ENCODE results near the gene FAM174C.

FAM174C gene

DNA sequence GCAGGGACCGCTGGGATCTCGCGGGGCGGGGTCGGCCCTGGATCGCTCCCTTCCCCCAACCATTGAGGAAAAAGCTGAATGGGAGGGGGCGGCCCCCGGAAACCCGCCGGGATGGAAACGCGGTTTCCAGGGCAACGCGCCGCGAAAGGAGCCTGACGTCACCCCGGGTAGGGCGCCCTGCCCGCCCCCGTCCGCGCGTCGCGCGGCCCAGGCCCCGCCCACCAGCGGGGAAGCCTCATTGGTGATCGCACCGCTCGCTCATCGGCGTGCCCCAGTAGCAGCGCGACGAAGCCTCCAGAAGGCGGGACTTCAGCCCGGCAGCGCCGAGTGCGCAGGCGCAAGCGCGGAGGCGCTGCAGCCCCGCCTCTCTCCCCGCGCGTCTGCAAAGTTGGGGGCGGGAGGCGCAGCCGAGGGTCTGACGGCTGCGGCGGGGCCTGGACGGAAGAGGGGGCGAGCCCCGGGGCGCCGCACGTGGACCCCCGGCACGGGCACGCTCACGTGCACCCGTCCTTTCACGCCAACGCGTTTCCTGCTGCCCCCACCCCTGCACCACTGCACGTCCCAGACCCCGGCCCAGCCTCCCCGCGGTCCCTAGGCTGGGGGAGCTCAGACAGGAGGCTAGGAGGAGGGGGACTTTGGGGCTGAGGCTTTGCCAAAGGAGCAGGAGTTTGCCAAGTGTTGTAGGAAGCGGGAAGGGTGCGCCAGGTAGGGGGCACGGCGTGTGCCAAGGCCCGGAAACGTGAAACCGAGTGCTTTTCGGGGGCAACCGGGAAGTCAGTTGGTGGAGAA lies 14.4 kb upstream of the FAM174C start (continued):
- TF ChIP-seq, protein P1, sequence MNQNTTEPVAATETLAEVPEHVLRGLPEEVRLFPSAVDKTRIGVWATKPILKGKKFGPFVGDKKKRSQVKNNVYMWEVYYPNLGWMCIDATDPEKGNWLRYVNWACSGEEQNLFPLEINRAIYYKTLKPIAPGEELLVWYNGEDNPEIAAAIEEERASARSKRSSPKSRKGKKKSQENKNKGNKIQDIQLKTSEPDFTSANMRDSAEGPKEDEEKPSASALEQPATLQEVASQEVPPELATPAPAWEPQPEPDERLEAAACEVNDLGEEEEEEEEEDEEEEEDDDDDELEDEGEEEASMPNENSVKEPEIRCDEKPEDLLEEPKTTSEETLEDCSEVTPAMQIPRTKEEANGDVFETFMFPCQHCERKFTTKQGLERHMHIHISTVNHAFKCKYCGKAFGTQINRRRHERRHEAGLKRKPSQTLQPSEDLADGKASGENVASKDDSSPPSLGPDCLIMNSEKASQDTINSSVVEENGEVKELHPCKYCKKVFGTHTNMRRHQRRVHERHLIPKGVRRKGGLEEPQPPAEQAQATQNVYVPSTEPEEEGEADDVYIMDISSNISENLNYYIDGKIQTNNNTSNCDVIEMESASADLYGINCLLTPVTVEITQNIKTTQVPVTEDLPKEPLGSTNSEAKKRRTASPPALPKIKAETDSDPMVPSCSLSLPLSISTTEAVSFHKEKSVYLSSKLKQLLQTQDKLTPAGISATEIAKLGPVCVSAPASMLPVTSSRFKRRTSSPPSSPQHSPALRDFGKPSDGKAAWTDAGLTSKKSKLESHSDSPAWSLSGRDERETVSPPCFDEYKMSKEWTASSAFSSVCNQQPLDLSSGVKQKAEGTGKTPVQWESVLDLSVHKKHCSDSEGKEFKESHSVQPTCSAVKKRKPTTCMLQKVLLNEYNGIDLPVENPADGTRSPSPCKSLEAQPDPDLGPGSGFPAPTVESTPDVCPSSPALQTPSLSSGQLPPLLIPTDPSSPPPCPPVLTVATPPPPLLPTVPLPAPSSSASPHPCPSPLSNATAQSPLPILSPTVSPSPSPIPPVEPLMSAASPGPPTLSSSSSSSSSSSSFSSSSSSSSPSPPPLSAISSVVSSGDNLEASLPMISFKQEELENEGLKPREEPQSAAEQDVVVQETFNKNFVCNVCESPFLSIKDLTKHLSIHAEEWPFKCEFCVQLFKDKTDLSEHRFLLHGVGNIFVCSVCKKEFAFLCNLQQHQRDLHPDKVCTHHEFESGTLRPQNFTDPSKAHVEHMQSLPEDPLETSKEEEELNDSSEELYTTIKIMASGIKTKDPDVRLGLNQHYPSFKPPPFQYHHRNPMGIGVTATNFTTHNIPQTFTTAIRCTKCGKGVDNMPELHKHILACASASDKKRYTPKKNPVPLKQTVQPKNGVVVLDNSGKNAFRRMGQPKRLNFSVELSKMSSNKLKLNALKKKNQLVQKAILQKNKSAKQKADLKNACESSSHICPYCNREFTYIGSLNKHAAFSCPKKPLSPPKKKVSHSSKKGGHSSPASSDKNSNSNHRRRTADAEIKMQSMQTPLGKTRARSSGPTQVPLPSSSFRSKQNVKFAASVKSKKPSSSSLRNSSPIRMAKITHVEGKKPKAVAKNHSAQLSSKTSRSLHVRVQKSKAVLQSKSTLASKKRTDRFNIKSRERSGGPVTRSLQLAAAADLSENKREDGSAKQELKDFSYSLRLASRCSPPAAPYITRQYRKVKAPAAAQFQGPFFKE (tag by site-specific recombination; IDR thresholded peaks at IDR 0.05; ENCODE audit: borderline replicate concordance): no peak; the same call in 1 of the 2 replicates
- peak; percentile 95 for TF ChIP-seq SP3 (tag by site-specific recombination; IDR thresholded peaks at IDR 0.05)
- TF ChIP-seq ZNF624 (tag by site-specific recombination; IDR thresholded peaks at IDR 0.05): no peak
- no peak for TF ChIP-seq ZNF426 (tag by site-specific recombination; IDR thresholded peaks at IDR 0.05)
- no peak for TF ChIP-seq ZNF274 (IDR thresholded peaks at IDR 0.05; ENCODE audit: low read length)
- no peak for TF ChIP-seq ZNF274 (tag by site-specific recombination; IDR thresholded peaks at IDR 0.05; ENCODE audit: borderline replicate concordance)
- no peak for TF ChIP-seq ZNF792 (tag by site-specific recombination; IDR thresholded peaks at IDR 0.05)
- no peak for TF ChIP-seq ZNF830 (tag by site-specific recombination; IDR thresholded peaks at IDR 0.05; ENCODE audit: low read depth)
- peak; percentile 36; the same call in 1 of the 2 replicates for TF ChIP-seq ZNF341 (tag by site-specific recombination; IDR thresholded peaks at IDR 0.05; ENCODE audit: low read depth)
- TF ChIP-seq ZNF311 (tag by site-specific recombination; IDR thresholded peaks at IDR 0.05; ENCODE audit: borderline replicate concordance): no peak
- TF ChIP-seq, protein P2, sequence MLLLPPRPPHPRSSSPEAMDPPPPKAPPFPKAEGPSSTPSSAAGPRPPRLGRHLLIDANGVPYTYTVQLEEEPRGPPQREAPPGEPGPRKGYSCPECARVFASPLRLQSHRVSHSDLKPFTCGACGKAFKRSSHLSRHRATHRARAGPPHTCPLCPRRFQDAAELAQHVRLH (tag by site-specific recombination; IDR thresholded peaks at IDR 0.05): no peak
- no peak for TF ChIP-seq HOXC10 (CRISPR knock-in tag; IDR thresholded peaks at IDR 0.05)
- 0 out of 2 replicates have a peak, but pooled peaks have one; percentile 7 for TF ChIP-seq GLIS1 (tag by site-specific recombination; IDR thresholded peaks at IDR 0.05)
- no peak for TF ChIP-seq ZNF48 (tag by site-specific recombination; IDR thresholded peaks at IDR 0.05)
- TF ChIP-seq, protein P3, sequence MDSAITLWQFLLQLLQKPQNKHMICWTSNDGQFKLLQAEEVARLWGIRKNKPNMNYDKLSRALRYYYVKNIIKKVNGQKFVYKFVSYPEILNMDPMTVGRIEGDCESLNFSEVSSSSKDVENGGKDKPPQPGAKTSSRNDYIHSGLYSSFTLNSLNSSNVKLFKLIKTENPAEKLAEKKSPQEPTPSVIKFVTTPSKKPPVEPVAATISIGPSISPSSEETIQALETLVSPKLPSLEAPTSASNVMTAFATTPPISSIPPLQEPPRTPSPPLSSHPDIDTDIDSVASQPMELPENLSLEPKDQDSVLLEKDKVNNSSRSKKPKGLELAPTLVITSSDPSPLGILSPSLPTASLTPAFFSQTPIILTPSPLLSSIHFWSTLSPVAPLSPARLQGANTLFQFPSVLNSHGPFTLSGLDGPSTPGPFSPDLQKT (IDR thresholded peaks at IDR 0.05; ENCODE audit: borderline replicate concordance, low read depth, low read length): no peak
- TF ChIP-seq, protein P4, sequence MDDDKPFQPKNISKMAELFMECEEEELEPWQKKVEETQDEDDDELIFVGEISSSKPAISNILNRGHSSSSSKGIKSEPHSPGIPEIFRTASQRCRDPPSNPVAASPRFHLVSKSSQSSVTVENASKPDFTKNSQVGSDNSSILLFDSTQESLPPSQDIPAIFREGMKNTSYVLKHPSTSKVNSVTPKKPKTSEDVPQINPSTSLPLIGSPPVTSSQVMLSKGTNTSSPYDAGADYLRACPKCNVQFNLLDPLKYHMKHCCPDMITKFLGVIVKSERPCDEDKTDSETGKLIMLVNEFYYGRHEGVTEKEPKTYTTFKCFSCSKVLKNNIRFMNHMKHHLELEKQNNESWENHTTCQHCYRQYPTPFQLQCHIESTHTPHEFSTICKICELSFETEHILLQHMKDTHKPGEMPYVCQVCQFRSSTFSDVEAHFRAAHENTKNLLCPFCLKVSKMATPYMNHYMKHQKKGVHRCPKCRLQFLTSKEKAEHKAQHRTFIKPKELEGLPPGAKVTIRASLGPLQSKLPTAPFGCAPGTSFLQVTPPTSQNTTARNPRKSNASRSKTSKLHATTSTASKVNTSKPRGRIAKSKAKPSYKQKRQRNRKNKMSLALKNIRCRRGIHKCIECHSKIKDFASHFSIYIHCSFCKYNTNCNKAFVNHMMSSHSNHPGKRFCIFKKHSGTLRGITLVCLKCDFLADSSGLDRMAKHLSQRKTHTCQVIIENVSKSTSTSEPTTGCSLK (tag by site-specific recombination; IDR thresholded peaks at IDR 0.05): no peak
- no peak; the same call in 1 of the 2 replicates for TF ChIP-seq KLF7 (tag by site-specific recombination; IDR thresholded peaks at IDR 0.05; ENCODE audit: borderline replicate concordance)
- TF ChIP-seq, protein P5, sequence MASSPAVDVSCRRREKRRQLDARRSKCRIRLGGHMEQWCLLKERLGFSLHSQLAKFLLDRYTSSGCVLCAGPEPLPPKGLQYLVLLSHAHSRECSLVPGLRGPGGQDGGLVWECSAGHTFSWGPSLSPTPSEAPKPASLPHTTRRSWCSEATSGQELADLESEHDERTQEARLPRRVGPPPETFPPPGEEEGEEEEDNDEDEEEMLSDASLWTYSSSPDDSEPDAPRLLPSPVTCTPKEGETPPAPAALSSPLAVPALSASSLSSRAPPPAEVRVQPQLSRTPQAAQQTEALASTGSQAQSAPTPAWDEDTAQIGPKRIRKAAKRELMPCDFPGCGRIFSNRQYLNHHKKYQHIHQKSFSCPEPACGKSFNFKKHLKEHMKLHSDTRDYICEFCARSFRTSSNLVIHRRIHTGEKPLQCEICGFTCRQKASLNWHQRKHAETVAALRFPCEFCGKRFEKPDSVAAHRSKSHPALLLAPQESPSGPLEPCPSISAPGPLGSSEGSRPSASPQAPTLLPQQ (tag by site-specific recombination; IDR thresholded peaks at IDR 0.05): peak; percentile 36; the same call in 1 of the 2 replicates
- TF ChIP-seq ZNF843 (tag by site-specific recombination; IDR thresholded peaks at IDR 0.05): no peak
- TF ChIP-seq SCRT2 (tag by site-specific recombination; IDR thresholded peaks at IDR 0.05): no peak
- TF ChIP-seq, protein P6, sequence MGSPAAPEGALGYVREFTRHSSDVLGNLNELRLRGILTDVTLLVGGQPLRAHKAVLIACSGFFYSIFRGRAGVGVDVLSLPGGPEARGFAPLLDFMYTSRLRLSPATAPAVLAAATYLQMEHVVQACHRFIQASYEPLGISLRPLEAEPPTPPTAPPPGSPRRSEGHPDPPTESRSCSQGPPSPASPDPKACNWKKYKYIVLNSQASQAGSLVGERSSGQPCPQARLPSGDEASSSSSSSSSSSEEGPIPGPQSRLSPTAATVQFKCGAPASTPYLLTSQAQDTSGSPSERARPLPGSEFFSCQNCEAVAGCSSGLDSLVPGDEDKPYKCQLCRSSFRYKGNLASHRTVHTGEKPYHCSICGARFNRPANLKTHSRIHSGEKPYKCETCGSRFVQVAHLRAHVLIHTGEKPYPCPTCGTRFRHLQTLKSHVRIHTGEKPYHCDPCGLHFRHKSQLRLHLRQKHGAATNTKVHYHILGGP (tag by site-specific recombination; IDR thresholded peaks at IDR 0.05): no peak
- TF ChIP-seq, protein P7, sequence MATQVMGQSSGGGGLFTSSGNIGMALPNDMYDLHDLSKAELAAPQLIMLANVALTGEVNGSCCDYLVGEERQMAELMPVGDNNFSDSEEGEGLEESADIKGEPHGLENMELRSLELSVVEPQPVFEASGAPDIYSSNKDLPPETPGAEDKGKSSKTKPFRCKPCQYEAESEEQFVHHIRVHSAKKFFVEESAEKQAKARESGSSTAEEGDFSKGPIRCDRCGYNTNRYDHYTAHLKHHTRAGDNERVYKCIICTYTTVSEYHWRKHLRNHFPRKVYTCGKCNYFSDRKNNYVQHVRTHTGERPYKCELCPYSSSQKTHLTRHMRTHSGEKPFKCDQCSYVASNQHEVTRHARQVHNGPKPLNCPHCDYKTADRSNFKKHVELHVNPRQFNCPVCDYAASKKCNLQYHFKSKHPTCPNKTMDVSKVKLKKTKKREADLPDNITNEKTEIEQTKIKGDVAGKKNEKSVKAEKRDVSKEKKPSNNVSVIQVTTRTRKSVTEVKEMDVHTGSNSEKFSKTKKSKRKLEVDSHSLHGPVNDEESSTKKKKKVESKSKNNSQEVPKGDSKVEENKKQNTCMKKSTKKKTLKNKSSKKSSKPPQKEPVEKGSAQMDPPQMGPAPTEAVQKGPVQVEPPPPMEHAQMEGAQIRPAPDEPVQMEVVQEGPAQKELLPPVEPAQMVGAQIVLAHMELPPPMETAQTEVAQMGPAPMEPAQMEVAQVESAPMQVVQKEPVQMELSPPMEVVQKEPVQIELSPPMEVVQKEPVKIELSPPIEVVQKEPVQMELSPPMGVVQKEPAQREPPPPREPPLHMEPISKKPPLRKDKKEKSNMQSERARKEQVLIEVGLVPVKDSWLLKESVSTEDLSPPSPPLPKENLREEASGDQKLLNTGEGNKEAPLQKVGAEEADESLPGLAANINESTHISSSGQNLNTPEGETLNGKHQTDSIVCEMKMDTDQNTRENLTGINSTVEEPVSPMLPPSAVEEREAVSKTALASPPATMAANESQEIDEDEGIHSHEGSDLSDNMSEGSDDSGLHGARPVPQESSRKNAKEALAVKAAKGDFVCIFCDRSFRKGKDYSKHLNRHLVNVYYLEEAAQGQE (tag by site-specific recombination; IDR thresholded peaks at IDR 0.05): no peak; the same call in 1 of the 2 replicates
